Measurements from ENCODE around the gene ING1. TPM values are rescaled to one million over a fixed set of nuclear protein-coding genes. Genes with fewer than 3 reads are reported as not detected.

The ING1 gene
- total RNA-seq, 1 experiment from 2014 or later: 20.6 TPM

GRCh38 chr13:110771194-110771593 lies 57.7 kb downstream of the ING1 start:
- DNase-seq (ENCODE audit: low spot score): no peak

- no peak for DNase-seq (ENCODE audit: low spot score)
Measured at GRCh38 chr13:110772091-110772984, 58.8 kb downstream of the ING1 start.

Other genes with a start within 250 kb of the ING1 start
- gene RAB20, start 152.0 kb upstream of the ING1 start, total RNA-seq (2014; rRNA removed; shearing (Covaris generic)): 1.7 and 3.6 TPM in 2 replicates
- gene NAXD, start 98.2 kb upstream of the ING1 start, total RNA-seq (2014; rRNA removed; shearing (Covaris generic)): 4.8 and 7.2 TPM in 2 replicates
- gene CARS2, start 7.6 kb upstream of the ING1 start, total RNA-seq (2014; rRNA removed; shearing (Covaris generic)): 71.8 and 73.1 TPM in 2 replicates
- gene ANKRD10, start 201.4 kb downstream of the ING1 start, total RNA-seq (2014; rRNA removed; shearing (Covaris generic)): 446 and 575 TPM in 2 replicates

Data from A172 (cell line).